HL-60 (cell line): ENCODE measurements around the gene SCYGR7.

Source experiments
- DNase-seq, 2 experiments: peaks; one replicate each; pipeline ENCODE4 v3.0.0-alpha.2; 2010 to 2020; ENCODE audit warnings: low read depth in 1 of 2, low spot score in 1 of 2
- H3K27ac ChIP-seq: fragments of 250-450 bp; sonication (Bioruptor Pico); replicated peaks from 2 replicates; pipeline ENCODE4 v1.5.1; 2020; ENCODE audit warnings: mild to moderate bottlenecking, moderate library complexity
- H3K27me3 ChIP-seq: fragments of 250-450 bp; sonication (Bioruptor Pico); 2 replicates; pipeline ENCODE4 v1.5.1; 2021; ENCODE audit warnings: mild to moderate bottlenecking, moderate library complexity; ENCODE audit not compliant: insufficient read depth, poor library complexity, severe bottlenecking
- H3K4me3 ChIP-seq: replicated peaks from 2 replicates; pipeline ENCODE4 v1.5.1; 2011; ENCODE audit warnings: mild to moderate bottlenecking, control low read depth, low read length; ENCODE audit not compliant: insufficient read depth
- GABPA ChIP-seq: IDR thresholded peaks from 2 replicates; pipeline ENCODE4 v1.6.1; 2012; ENCODE audit warnings: low read depth
- POLR2AphosphoS5 ChIP-seq: IDR thresholded peaks from 2 replicates; pipeline ENCODE4 v1.6.1; 2012; ENCODE audit warnings: low read depth
- REST ChIP-seq: IDR thresholded peaks from 2 replicates; pipeline ENCODE4 v1.6.1; 2012; ENCODE audit warnings: low read depth; ENCODE audit not compliant: insufficient replicate concordance
- SPI1 ChIP-seq: IDR thresholded peaks from 2 replicates; pipeline ENCODE4 v1.6.1; 2012; ENCODE audit warnings: low read depth, mild to moderate bottlenecking, borderline replicate concordance
- TF ChIP-seq, protein P1 (sequence below): IDR thresholded peaks from one replicate; pipeline ENCODE4 v1.5.1; 2011; ENCODE audit warnings: low read length, control low read depth, inconsistent platforms; ENCODE audit not compliant: insufficient read depth

The SCYGR7 gene

GRCh38 chr2:227706859-227707258, 21.3 kb upstream of the SCYGR7 start:
- DNase-seq: no peak
- no peak overlapping the region for H3K27ac ChIP-seq
- H3K4me3 ChIP-seq: no peak overlapping the region
- no peaks in the 10 kb centered on the region for H3K27me3 ChIP-seq
- TF ChIP-seq POLR2AphosphoS5 (no peak), SPI1 (no peak), REST (no peak), GABPA (no peak)
- TF ChIP-seq, protein P1, sequence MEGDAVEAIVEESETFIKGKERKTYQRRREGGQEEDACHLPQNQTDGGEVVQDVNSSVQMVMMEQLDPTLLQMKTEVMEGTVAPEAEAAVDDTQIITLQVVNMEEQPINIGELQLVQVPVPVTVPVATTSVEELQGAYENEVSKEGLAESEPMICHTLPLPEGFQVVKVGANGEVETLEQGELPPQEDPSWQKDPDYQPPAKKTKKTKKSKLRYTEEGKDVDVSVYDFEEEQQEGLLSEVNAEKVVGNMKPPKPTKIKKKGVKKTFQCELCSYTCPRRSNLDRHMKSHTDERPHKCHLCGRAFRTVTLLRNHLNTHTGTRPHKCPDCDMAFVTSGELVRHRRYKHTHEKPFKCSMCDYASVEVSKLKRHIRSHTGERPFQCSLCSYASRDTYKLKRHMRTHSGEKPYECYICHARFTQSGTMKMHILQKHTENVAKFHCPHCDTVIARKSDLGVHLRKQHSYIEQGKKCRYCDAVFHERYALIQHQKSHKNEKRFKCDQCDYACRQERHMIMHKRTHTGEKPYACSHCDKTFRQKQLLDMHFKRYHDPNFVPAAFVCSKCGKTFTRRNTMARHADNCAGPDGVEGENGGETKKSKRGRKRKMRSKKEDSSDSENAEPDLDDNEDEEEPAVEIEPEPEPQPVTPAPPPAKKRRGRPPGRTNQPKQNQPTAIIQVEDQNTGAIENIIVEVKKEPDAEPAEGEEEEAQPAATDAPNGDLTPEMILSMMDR: no peak

GRCh38 chr2:227707390-227707789, 20.7 kb upstream of the SCYGR7 start:
- TF ChIP-seq GABPA: no peak
- TF ChIP-seq SPI1: no peak
- no peak for TF ChIP-seq REST
- no peak for TF ChIP-seq POLR2AphosphoS5
- TF ChIP-seq, protein P1: no peak
- DNase-seq: no peak
- Histone ChIP-seq H3K27me3 (no peaks in the 10 kb centered on the region), H3K27ac (no peak overlapping the region), H3K4me3 (no peak overlapping the region)

GRCh38 chr2:227710986-227711385, 17.1 kb upstream of the SCYGR7 start:
- DNase-seq: no peak
- no peaks in the 10 kb centered on the region for H3K27me3 ChIP-seq
- H3K4me3 ChIP-seq: no peak overlapping the region
- no peak for TF ChIP-seq SPI1
- TF ChIP-seq POLR2AphosphoS5: no peak
- no peak for TF ChIP-seq GABPA
- TF ChIP-seq, protein P1: no peak
- TF ChIP-seq REST: no peak
- no peak overlapping the region for H3K27ac ChIP-seq
